Activated T-cell treated with anti-CD3 and anti-CD28 coated beads, Interleukin-2, amount 50 U/mL, for 4 hours (primary cell): ENCODE data around the gene FAM50A. TPM values are rescaled to one million over a fixed set of nuclear protein-coding genes. Genes with fewer than 3 reads are reported as not detected.

Source experiments
- ATAC-seq, 2 donors: fragments of 200-7000 bp; cut with Tn5 transposase; one replicate each; pipeline ENCODE4 v1.10.0; 2021
- DNase-seq: peaks from one replicate; pipeline ENCODE4 v3.0.0-alpha.2; 2020
- H3K27me3 Mint-ChIP-seq: one replicate; pipeline ENCODE4 v1.8.0; 2021; ENCODE audit warnings: low read depth, mixed read lengths
- H3K36me3 Mint-ChIP-seq: one replicate; pipeline ENCODE4 v1.8.0; 2022; ENCODE audit warnings: mixed read lengths; ENCODE audit not compliant: insufficient read depth
- H3K4me1 Mint-ChIP-seq: one replicate; pipeline ENCODE4 v1.8.0; 2021; ENCODE audit warnings: low read depth, mixed read lengths
- H3K4me3 Mint-ChIP-seq: one replicate; pipeline ENCODE4 v1.8.0; 2021; ENCODE audit warnings: mild to moderate bottlenecking, moderate library complexity, mixed read lengths
- H3K9me3 Mint-ChIP-seq: one replicate; pipeline ENCODE4 v1.8.0; 2021; ENCODE audit warnings: mixed read lengths
- total RNA-seq, 3 donors: library from RNA; stranded (reverse); gene quantifications; one replicate each; pipeline ENCODE4 v1.2.1, GENCODE V29; 2021

FAM50A gene
- total RNA-seq, 3 donors from 2014 or later, result 60.2 to 61.9 (median 61.6) TPM

GRCh38 chrX:154459832-154460231 is 15.9 kb downstream of the FAM50A start:
- H3K27me3 Mint-ChIP-seq, result no peaks in the 10 kb centered on the region
- peaks cover 10% of the 10 kb centered on the region for H3K4me1 Mint-ChIP-seq
- H3K36me3 Mint-ChIP-seq, result no peaks in the 10 kb centered on the region
- no peak for DNase-seq
- no peaks in the 10 kb centered on the region for H3K9me3 Mint-ChIP-seq
- ATAC-seq, result no peak
- H3K4me3 Mint-ChIP-seq, result peak overlapping the region; percentile 31

- ATAC-seq (no peak), DNase-seq (no peak)
- H3K4me3 Mint-ChIP-seq, result peak overlapping the region; percentile 31
- no peaks in the 10 kb centered on the region for H3K9me3 Mint-ChIP-seq
- no peaks in the 10 kb centered on the region for H3K27me3 Mint-ChIP-seq
- H3K36me3 Mint-ChIP-seq, result no peaks in the 10 kb centered on the region
- H3K4me1 Mint-ChIP-seq, result peaks cover 10% of the 10 kb centered on the region
Measured at GRCh38 chrX:154460326-154460725, 16.4 kb downstream of the FAM50A start.

- no peaks in the 10 kb centered on the region for H3K27me3 Mint-ChIP-seq
- H3K4me1 Mint-ChIP-seq, result peaks cover 8% of the 10 kb centered on the region
- no peak for ATAC-seq
- no peaks in the 10 kb centered on the region for H3K9me3 Mint-ChIP-seq
- DNase-seq, result no peak
- H3K4me3 Mint-ChIP-seq, result no peak overlapping the region
- H3K36me3 Mint-ChIP-seq, result no peaks in the 10 kb centered on the region
Measured at GRCh38 chrX:154462396-154462795, 18.5 kb downstream of the FAM50A start.

- ATAC-seq, result no peak
- no peaks in the 10 kb centered on the region for H3K36me3 Mint-ChIP-seq
- H3K4me3 Mint-ChIP-seq, result no peak overlapping the region
Measured at GRCh38 chrX:154463611-154464220, 19.8 kb downstream of the FAM50A start.

GRCh38 chrX:154464806-154465365 is 20.9 kb downstream of the FAM50A start:
- H3K36me3 Mint-ChIP-seq, result no peaks in the 10 kb centered on the region
- H3K27me3 Mint-ChIP-seq, result no peaks in the 10 kb centered on the region
- ATAC-seq (no peak), DNase-seq (no peak)
- no peaks in the 10 kb centered on the region for H3K9me3 Mint-ChIP-seq
- H3K4me1 Mint-ChIP-seq, result peaks cover 2% of the 10 kb centered on the region
- H3K4me3 Mint-ChIP-seq, result no peak overlapping the region

More at GRCh38 chrX:154463611-154464220, 19.8 kb downstream of the FAM50A start:
- no peak for DNase-seq
- H3K9me3 Mint-ChIP-seq, result no peaks in the 10 kb centered on the region
- H3K27me3 Mint-ChIP-seq, result no peaks in the 10 kb centered on the region
- H3K4me1 Mint-ChIP-seq, result peaks cover 7% of the 10 kb centered on the region

GRCh38 chrX:154465601-154466000 is 21.7 kb downstream of the FAM50A start:
- Mint-ChIP-seq H3K27me3 (no peaks in the 10 kb centered on the region), H3K36me3 (no peaks in the 10 kb centered on the region), H3K4me1 (peaks cover 2% of the 10 kb centered on the region), H3K4me3 (no peak overlapping the region), H3K9me3 (no peaks in the 10 kb centered on the region)
- DNase-seq, result no peak
- ATAC-seq, result no peak

GRCh38 chrX:154466036-154466435 is 22.1 kb downstream of the FAM50A start:
- Mint-ChIP-seq H3K27me3 (no peaks in the 10 kb centered on the region), H3K4me3 (no peak overlapping the region), H3K36me3 (no peaks in the 10 kb centered on the region), H3K4me1 (peaks cover 2% of the 10 kb centered on the region), H3K9me3 (no peaks in the 10 kb centered on the region)
- DNase-seq (no peak), ATAC-seq (no peak)

- Mint-ChIP-seq H3K4me3 (no peak overlapping the region), H3K27me3 (no peaks in the 10 kb centered on the region), H3K9me3 (no peaks in the 10 kb centered on the region), H3K4me1 (no peaks in the 10 kb centered on the region), H3K36me3 (no peaks in the 10 kb centered on the region)
- ATAC-seq, result no peak
- DNase-seq, result no peak
Measured at GRCh38 chrX:154466907-154467306, 23.0 kb downstream of the FAM50A start.

- no peak for DNase-seq
- no peak overlapping the region for H3K4me3 Mint-ChIP-seq
- H3K27me3 Mint-ChIP-seq, result no peaks in the 10 kb centered on the region
- no peaks in the 10 kb centered on the region for H3K36me3 Mint-ChIP-seq
- no peak for ATAC-seq
- H3K9me3 Mint-ChIP-seq, result no peaks in the 10 kb centered on the region
- H3K4me1 Mint-ChIP-seq, result no peaks in the 10 kb centered on the region
Measured at GRCh38 chrX:154467556-154467955, 23.6 kb downstream of the FAM50A start.

- H3K36me3 Mint-ChIP-seq, result no peaks in the 10 kb centered on the region
- H3K27me3 Mint-ChIP-seq, result no peaks in the 10 kb centered on the region
- no peak for ATAC-seq
- H3K9me3 Mint-ChIP-seq, result no peaks in the 10 kb centered on the region
- no peak overlapping the region for H3K4me3 Mint-ChIP-seq
- no peaks in the 10 kb centered on the region for H3K4me1 Mint-ChIP-seq
- no peak for DNase-seq
Measured at GRCh38 chrX:154468217-154468616, 24.3 kb downstream of the FAM50A start.

- no peak overlapping the region for H3K4me3 Mint-ChIP-seq
- no peaks in the 10 kb centered on the region for H3K36me3 Mint-ChIP-seq
- no peaks in the 10 kb centered on the region for H3K27me3 Mint-ChIP-seq
- H3K4me1 Mint-ChIP-seq, result no peaks in the 10 kb centered on the region
- DNase-seq (no peak), ATAC-seq (no peak)
- no peaks in the 10 kb centered on the region for H3K9me3 Mint-ChIP-seq
Measured at GRCh38 chrX:154469114-154469513, 25.2 kb downstream of the FAM50A start.

GRCh38 chrX:154469880-154470279 is 25.9 kb downstream of the FAM50A start:
- ATAC-seq, result no peak

GRCh38 chrX:154470434-154470833 is 26.5 kb downstream of the FAM50A start:
- DNase-seq, result no peak
- no peaks in the 10 kb centered on the region for H3K9me3 Mint-ChIP-seq
- H3K4me3 Mint-ChIP-seq, result no peak overlapping the region
- no peaks in the 10 kb centered on the region for H3K27me3 Mint-ChIP-seq
- ATAC-seq, result no peak
- H3K36me3 Mint-ChIP-seq, result no peaks in the 10 kb centered on the region
- no peaks in the 10 kb centered on the region for H3K4me1 Mint-ChIP-seq

More at GRCh38 chrX:154469880-154470279, 25.9 kb downstream of the FAM50A start:
- H3K27me3 Mint-ChIP-seq, result no peaks in the 10 kb centered on the region
- H3K4me1 Mint-ChIP-seq, result no peaks in the 10 kb centered on the region
- H3K9me3 Mint-ChIP-seq, result no peaks in the 10 kb centered on the region
- H3K4me3 Mint-ChIP-seq, result no peak overlapping the region
- no peaks in the 10 kb centered on the region for H3K36me3 Mint-ChIP-seq
- no peak for DNase-seq

GRCh38 chrX:154470914-154471568 is 27.1 kb downstream of the FAM50A start:
- peaks cover 2% of the 10 kb centered on the region for H3K4me1 Mint-ChIP-seq
- no peaks in the 10 kb centered on the region for H3K36me3 Mint-ChIP-seq
- ATAC-seq (no peak), DNase-seq (no peak)
- no peak overlapping the region for H3K4me3 Mint-ChIP-seq
- H3K27me3 Mint-ChIP-seq, result no peaks in the 10 kb centered on the region
- H3K9me3 Mint-ChIP-seq, result no peaks in the 10 kb centered on the region
